MM.1S (cell line): ENCODE results near the gene PCCA.

Experiments
- DNase-seq: peaks from one replicate; pipeline ENCODE4 v3.0.0-alpha.2; 2015
- H2AFZ ChIP-seq: fragments of 300-600 bp; sonication (generic); 2 replicates; pipeline ENCODE4 v1.6.0; 2016; ENCODE audit warnings: antibody characterized with exemption, low read length
- H3F3A ChIP-seq: fragments of 300-600 bp; sonication (generic); 2 replicates; pipeline ENCODE4 v1.6.1; 2016; ENCODE audit warnings: mild to moderate bottlenecking, antibody characterized with exemption, low read length, moderate library complexity, mixed read lengths; ENCODE audit not compliant: insufficient read depth
- H3K27ac ChIP-seq: fragments of 300-600 bp; sonication (generic); 2 replicates; pipeline ENCODE4 v1.5.1; 2016; ENCODE audit warnings: mild to moderate bottlenecking, low read length
- H3K27me3 ChIP-seq: fragments of 300-600 bp; sonication (generic); replicated peaks from 2 replicates; pipeline ENCODE4 v1.6.0; 2016; ENCODE audit warnings: low read length; ENCODE audit not compliant: insufficient read depth
- H3K36me3 ChIP-seq: fragments of 300-600 bp; sonication (generic); replicated peaks from 2 replicates; pipeline ENCODE4 v1.6.1; 2016; ENCODE audit warnings: mild to moderate bottlenecking, low read length, mixed read lengths; ENCODE audit not compliant: insufficient read depth
- H3K4me1 ChIP-seq: fragments of 300-600 bp; sonication (generic); 2 replicates; pipeline ENCODE4 v1.6.1; 2016; ENCODE audit warnings: low read length, mixed read lengths
- H3K4me2 ChIP-seq: fragments of 300-600 bp; sonication (generic); 2 replicates; pipeline ENCODE4 v1.6.0; 2016; ENCODE audit warnings: low read depth, low read length
- H3K4me3 ChIP-seq: fragments of 300-600 bp; sonication (generic); 2 replicates; pipeline ENCODE4 v1.5.1; 2016; ENCODE audit warnings: low read length, mixed read lengths
- H3K79me2 ChIP-seq: fragments of 300-600 bp; sonication (generic); 2 replicates; pipeline ENCODE4 v1.6.1; 2016; ENCODE audit warnings: mixed run types, low read length, mixed read lengths
- H3K9ac ChIP-seq: fragments of 300-600 bp; sonication (generic); 2 replicates; pipeline ENCODE4 v1.6.1; 2016; ENCODE audit warnings: low read length, mixed read lengths
- H3K9me2 ChIP-seq: fragments of 300-600 bp; sonication (generic); replicated peaks from 2 replicates; pipeline ENCODE4 v1.6.1; 2016; ENCODE audit warnings: mild to moderate bottlenecking, low read length, mixed read lengths; ENCODE audit not compliant: insufficient read depth
- H3K9me3 ChIP-seq: fragments of 300-600 bp; sonication (generic); replicated peaks from 2 replicates; pipeline ENCODE4 v1.6.1; 2016; ENCODE audit warnings: mild to moderate bottlenecking, low read length, mixed read lengths; ENCODE audit not compliant: insufficient read depth
- H4K20me1 ChIP-seq: fragments of 300-600 bp; sonication (generic); 2 replicates; pipeline ENCODE4 v1.6.1; 2016; ENCODE audit warnings: mild to moderate bottlenecking, low read length, moderate library complexity, mixed read lengths; ENCODE audit not compliant: insufficient read depth
- EZH2 ChIP-seq: fragments of 300-600 bp; sonication (generic); optimal IDR thresholded peaks from 2 replicates; pipeline ENCODE3; 2017; ENCODE audit warnings: low read depth, mild to moderate bottlenecking, antibody characterized with exemption, low read length, mixed read lengths
- EZH2phosphoT487 ChIP-seq: fragments of 300-600 bp; sonication (generic); IDR thresholded peaks from 2 replicates; pipeline ENCODE4 v1.6.1; 2018; ENCODE audit warnings: antibody characterized with exemption, low read length
- TF ChIP-seq, protein P1 (sequence below): fragments of 300-600 bp; sonication (generic); IDR thresholded peaks from 2 replicates; pipeline ENCODE4 v1.5.1; 2016; ENCODE audit warnings: antibody characterized with exemption, low read length, mixed read lengths

Gene PCCA

DNA sequence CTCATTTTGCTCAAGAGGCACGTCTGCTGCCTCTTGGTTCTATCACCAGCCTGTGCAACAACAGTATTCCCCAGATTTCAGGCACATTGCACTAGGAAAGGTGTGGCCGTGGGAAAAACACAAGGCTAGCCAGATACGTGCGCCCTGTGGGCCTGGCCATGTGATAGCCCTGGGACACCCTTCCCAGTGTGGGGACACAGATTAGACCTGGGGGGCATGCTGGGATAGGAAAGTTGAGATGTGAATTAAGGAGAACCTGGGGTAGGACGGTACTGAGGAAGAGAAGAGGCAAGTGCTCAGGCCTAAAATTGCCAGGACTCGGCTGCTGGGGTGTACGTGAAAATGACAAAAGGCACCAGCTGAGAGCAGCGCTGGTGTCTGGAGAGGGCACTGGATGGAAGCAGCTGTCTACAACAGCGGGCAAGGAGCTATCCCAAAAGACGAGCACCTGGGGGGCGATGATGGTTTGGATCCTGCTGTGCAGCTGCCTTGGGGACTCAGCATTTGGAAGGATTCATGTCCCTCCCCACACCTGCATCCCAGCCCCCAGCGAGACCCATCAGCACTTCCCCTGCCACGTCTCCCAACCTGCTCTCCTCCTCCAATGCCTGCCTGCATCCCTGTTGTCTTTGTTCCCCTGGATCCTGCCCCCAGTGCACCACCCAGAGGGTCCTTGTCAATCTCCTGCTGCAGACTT lies 445.4 kb downstream of the PCCA start:
- H3F3A ChIP-seq: no peaks in the 10 kb centered on the region
- H3K9me2 ChIP-seq: no peaks in the 10 kb centered on the region
- H3K4me2 ChIP-seq: no peak overlapping the region
- H3K4me1 ChIP-seq: peaks cover 14% of the 10 kb centered on the region
- H2AFZ ChIP-seq: no peak overlapping the region
- no peak overlapping the region for H3K4me3 ChIP-seq
- H3K9me3 ChIP-seq: no peaks in the 10 kb centered on the region
- H3K9ac ChIP-seq: no peak overlapping the region
- DNase-seq: no peak
- H3K36me3 ChIP-seq: no peaks in the 10 kb centered on the region
- 0 out of 2 replicates have a peak, but pooled peaks cover 1% of the 10 kb centered on the region for H3K27me3 ChIP-seq
- TF ChIP-seq EZH2 (no peak), EZH2phosphoT487 (no peak)
- TF ChIP-seq, protein P1, sequence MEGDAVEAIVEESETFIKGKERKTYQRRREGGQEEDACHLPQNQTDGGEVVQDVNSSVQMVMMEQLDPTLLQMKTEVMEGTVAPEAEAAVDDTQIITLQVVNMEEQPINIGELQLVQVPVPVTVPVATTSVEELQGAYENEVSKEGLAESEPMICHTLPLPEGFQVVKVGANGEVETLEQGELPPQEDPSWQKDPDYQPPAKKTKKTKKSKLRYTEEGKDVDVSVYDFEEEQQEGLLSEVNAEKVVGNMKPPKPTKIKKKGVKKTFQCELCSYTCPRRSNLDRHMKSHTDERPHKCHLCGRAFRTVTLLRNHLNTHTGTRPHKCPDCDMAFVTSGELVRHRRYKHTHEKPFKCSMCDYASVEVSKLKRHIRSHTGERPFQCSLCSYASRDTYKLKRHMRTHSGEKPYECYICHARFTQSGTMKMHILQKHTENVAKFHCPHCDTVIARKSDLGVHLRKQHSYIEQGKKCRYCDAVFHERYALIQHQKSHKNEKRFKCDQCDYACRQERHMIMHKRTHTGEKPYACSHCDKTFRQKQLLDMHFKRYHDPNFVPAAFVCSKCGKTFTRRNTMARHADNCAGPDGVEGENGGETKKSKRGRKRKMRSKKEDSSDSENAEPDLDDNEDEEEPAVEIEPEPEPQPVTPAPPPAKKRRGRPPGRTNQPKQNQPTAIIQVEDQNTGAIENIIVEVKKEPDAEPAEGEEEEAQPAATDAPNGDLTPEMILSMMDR: no peak
- H3K27ac ChIP-seq: no peak overlapping the region
- H3K79me2 ChIP-seq: no peaks in the 10 kb centered on the region
- H4K20me1 ChIP-seq: no peaks in the 10 kb centered on the region

GRCh38 chr13:100534911-100535310 lies 446.0 kb downstream of the PCCA start:
- no peak for TF ChIP-seq EZH2
- TF ChIP-seq, protein P1: no peak
- TF ChIP-seq EZH2phosphoT487: no peak
- DNase-seq: no peak
- H2AFZ ChIP-seq: no peak overlapping the region
- H3K79me2 ChIP-seq: no peaks in the 10 kb centered on the region
- H3K9me2 ChIP-seq: no peaks in the 10 kb centered on the region
- peaks cover 14% of the 10 kb centered on the region for H3K4me1 ChIP-seq
- H3K27ac ChIP-seq: no peak overlapping the region
- no peaks in the 10 kb centered on the region for H3F3A ChIP-seq
- no peaks in the 10 kb centered on the region for H3K36me3 ChIP-seq
- H3K4me3 ChIP-seq: no peak overlapping the region
- 0 out of 2 replicates have a peak, but pooled peaks cover 4% of the 10 kb centered on the region for H3K27me3 ChIP-seq
- H4K20me1 ChIP-seq: no peaks in the 10 kb centered on the region
- H3K9ac ChIP-seq: no peak overlapping the region
- no peak overlapping the region for H3K4me2 ChIP-seq
- H3K9me3 ChIP-seq: no peaks in the 10 kb centered on the region

DNA sequence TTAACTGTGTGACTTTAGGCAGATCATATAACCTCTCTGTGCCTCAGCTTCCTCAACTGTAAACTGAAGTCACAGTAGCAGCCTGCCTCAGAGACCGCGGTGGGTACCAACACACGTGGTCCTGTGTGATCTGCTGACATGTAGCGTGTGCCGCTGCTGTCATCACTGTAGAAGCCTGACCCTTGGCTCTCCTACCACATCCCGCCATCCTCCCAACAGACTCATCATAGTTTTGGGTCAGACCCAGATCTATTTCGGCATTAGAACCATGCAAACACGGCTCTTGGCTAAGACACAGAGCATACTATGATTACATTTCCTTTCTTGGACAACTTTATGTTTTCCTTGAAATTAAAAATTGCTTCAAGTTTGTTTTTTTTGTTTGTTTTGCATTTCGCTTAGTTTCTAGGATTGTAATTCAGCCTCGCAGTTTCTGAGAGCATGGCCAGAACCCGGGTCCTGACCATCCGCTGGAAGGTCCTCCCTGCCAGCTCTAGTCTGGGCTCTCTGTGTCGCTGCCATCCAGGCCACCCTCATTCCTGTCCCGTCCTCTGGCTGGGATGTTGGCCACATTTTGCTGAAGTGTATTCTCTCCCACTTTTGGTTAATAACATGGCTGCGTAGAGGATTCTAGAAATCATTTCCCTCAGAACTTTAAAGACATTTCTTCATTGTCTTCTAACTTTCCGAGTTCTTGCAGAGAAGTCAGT lies 446.7 kb downstream of the PCCA start:
- H3K4me2 ChIP-seq: no peak overlapping the region

More for the DNA sequence above, 446.7 kb downstream of the PCCA start:
- Histone ChIP-seq H3K36me3 (no peaks in the 10 kb centered on the region), H3K9me2 (no peaks in the 10 kb centered on the region), H3K9me3 (no peaks in the 10 kb centered on the region), H4K20me1 (no peaks in the 10 kb centered on the region), H3K9ac (no peak overlapping the region), H3K27me3 (0 out of 2 replicates have a peak, but pooled peaks cover 4% of the 10 kb centered on the region), H3F3A (no peaks in the 10 kb centered on the region), H2AFZ (no peak overlapping the region), H3K4me1 (peaks cover 14% of the 10 kb centered on the region), H3K79me2 (no peaks in the 10 kb centered on the region), H3K4me3 (no peak overlapping the region), H3K27ac (no peak overlapping the region)
- no peak for TF ChIP-seq EZH2phosphoT487
- TF ChIP-seq EZH2: no peak
- TF ChIP-seq, protein P1: no peak
- DNase-seq: no peak
